MG63 (cell line): ENCODE measurements around the gene GNAI2. TPM values are rescaled to one million over a fixed set of nuclear protein-coding genes. Genes with fewer than 3 reads are reported as not detected.

ENCODE experiments used
- DNase-seq: peaks from one replicate; pipeline ENCODE4 v3.0.0-alpha.2; 2020
- H3K27me3 ChIP-seq: fragments of 250-450 bp; sonication (Bioruptor Pico); 2 replicates; pipeline ENCODE4 v1.5.1; 2020; ENCODE audit warnings: mild to moderate bottlenecking, moderate library complexity
- H3K36me3 ChIP-seq: fragments of 250-450 bp; sonication (Bioruptor Pico); 2 replicates; pipeline ENCODE4 v1.5.1; 2020; ENCODE audit warnings: mild to moderate bottlenecking, moderate library complexity
- H3K4me3 ChIP-seq: fragments of 250-450 bp; sonication (Bioruptor Pico); 2 replicates; pipeline ENCODE4 v1.5.1; 2020; ENCODE audit warnings: mild to moderate bottlenecking, moderate library complexity
- H3K9me3 ChIP-seq: fragments of 250-450 bp; sonication (Bioruptor Pico); 2 replicates; pipeline ENCODE4 v1.5.1; 2020; ENCODE audit warnings: mild to moderate bottlenecking, moderate library complexity
- total RNA-seq: library from RNA; depleted of rRNA; stranded (reverse); fragments of >200 nt; shearing (Covaris generic); gene quantifications from 2 replicates; pipeline ENCODE4 v1.2.3, GENCODE V29; 2014; ENCODE audit warnings: low replicate concordance

GNAI2 gene
- total RNA-seq, 1 experiment from 2014 or later, result 114 TPM

DNA sequence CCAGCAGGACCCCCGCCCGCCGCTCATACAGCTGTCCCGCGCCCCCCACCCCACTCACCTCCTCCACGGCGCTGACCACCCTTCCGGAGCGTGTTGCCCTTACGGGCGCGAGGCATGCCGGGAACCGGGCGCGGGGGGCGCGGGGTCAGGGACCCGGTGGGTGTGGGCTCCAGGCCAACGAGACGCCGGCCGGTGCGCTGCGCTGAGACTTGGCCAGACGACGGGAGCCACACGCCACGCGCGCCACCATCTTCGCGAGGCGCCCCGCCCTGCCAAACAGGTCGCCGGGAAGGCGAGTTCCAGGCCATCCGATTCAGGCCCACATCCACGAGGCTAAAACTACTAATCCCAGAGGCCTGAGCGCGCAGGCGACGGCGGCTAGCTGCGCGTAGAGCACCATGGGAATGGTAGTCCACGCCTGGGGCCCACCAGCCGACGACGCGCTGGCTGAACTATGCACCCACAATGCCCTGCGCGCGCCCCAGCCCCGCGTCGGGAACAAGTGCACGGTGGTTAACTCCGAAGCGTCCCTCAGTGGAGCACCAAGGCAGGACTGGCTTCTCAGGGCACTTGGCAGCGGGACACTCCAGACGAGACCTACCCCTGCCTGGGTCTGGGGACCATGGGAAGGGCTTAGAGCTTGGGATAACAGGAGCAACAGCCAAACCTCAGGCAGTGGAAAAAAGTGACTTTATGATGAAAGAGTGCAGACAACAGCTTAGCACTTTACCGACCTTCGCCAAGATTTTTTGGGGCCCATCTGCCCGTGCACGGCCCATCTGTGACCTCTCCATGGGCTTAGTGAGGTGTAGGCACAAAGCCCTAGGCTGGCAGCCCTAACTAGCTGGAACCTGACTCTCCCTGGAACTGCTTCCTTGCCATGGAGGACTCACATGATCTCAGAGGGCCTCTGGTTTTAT lies 56.4 kb downstream of the GNAI2 start, which contains the start of gene IFRD2:
TSS of gene IFRD2 (minus strand) at position 271 of the 920 bp plus-strand sequence. CDS start at position 116, 155 bp downstream.
- peak; percentile 96 for DNase-seq
- no peaks in the 10 kb centered on the region for H3K27me3 ChIP-seq
- peak within 1 kb of the TSS; percentile 87 for H3K4me3 ChIP-seq
- no peaks in the 10 kb centered on the region for H3K9me3 ChIP-seq
- peaks cover 14% of the 10 kb centered on the region for H3K36me3 ChIP-seq

DNA sequence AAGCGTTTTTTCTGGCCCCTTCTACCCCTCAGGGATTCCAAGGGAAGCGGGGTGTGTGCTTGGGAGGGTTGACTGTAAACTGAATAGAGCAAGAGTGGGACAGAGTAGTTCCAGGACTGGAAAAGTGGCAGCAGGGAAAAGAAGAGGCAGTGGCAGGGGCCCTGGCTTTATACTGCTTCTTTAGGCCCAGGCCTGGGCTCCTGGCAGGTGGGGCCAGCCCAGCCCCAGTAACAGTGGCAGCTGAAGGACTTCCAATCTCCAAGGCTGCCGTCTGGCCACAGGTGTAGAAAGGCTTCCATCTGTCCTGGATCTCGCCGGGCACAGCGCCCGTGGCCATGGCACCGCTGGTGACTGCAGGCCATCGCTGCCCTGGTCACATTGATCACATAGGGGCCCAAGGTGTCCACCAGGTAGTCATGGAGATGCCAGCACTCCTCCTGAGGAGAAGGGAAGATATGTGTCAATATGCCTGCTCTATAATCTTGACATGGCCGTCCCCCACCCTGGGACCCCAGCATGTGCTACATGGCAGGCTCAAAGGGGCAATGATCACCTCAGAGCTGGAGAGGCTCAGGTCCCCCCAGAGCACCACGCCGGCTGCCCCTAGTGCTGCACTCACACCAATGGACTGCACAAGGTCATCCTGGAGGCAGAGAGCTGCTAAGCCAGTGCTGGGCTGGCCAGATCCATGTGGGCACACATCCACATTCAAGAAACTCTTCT lies 57.2 kb downstream of the GNAI2 start:
- Histone ChIP-seq H3K4me3 (peak overlapping the region; percentile 87), H3K36me3 (peaks cover 14% of the 10 kb centered on the region), H3K9me3 (no peaks in the 10 kb centered on the region), H3K27me3 (no peaks in the 10 kb centered on the region)
- DNase-seq, result no peak

DNA sequence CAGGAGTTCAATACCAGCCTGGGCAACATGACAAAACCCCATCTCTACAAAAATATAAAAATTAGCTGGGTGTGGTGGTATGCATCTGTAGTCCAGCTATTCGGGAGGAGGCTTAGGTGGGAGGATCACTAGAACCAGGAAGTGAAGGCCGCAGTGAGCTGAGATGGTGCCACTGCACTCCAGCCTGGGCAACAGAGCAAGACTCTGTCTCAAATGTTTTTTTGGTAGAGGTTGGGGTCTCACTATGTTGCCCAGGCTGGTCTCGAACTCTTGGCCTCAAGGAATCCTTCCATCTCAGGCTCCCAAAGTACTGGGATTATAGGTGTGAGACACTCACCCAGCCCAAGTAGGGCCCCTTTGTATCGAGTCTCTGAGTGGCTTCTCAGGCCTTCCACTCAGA lies 58.1 kb downstream of the GNAI2 start:
- no peak for DNase-seq
- Histone ChIP-seq H3K27me3 (no peaks in the 10 kb centered on the region), H3K36me3 (peaks cover 10% of the 10 kb centered on the region), H3K9me3 (no peaks in the 10 kb centered on the region), H3K4me3 (no peak overlapping the region)

DNA sequence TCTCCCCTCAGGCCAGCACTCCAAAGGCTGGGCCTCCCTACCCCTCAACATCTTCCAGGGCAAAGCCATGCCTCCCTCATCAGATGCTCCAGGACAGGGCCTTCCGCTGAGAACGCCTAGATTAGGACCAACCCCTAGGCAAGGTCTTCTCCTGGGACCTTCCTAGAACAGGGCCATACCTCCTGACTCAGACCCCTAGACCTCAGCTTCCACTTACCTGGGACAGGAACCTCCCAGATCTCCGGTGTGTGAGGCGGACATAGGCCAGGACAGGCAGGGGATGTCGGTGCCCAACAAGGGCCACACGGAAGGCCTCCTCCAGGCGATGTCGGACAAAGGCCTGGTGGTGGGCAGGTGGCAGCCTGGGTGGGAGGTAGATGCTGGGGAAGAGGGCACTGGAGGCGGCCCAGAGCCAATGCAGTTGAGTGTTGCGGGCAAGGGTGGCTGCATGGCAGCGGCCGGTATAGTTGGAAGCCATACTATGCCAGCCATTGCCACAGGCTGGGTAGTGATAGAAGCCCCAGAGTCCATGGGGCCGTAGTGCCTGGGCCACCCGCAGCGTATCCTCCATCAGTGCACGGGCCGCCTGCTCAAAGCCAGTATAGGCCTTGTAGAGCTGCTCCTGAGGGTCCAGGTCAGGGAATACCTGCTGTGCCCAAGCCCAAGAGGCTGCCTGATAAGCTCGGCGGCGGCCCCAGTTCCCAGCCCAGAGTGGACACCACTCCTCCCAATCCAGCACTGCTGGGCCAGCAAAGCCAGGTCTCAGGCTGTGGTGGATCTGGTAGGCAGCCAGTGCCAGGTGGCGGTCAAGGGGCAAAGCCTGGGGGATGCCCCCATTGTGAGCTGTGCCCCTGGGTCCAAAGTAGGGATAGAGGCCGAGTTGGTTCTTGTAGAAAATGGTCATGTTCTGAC lies 58.7 kb downstream of the GNAI2 start:
- no peaks in the 10 kb centered on the region for H3K9me3 ChIP-seq
- H3K4me3 ChIP-seq, result no peak overlapping the region
- DNase-seq, result no peak
- no peaks in the 10 kb centered on the region for H3K27me3 ChIP-seq
- peaks cover 8% of the 10 kb centered on the region for H3K36me3 ChIP-seq

DNA sequence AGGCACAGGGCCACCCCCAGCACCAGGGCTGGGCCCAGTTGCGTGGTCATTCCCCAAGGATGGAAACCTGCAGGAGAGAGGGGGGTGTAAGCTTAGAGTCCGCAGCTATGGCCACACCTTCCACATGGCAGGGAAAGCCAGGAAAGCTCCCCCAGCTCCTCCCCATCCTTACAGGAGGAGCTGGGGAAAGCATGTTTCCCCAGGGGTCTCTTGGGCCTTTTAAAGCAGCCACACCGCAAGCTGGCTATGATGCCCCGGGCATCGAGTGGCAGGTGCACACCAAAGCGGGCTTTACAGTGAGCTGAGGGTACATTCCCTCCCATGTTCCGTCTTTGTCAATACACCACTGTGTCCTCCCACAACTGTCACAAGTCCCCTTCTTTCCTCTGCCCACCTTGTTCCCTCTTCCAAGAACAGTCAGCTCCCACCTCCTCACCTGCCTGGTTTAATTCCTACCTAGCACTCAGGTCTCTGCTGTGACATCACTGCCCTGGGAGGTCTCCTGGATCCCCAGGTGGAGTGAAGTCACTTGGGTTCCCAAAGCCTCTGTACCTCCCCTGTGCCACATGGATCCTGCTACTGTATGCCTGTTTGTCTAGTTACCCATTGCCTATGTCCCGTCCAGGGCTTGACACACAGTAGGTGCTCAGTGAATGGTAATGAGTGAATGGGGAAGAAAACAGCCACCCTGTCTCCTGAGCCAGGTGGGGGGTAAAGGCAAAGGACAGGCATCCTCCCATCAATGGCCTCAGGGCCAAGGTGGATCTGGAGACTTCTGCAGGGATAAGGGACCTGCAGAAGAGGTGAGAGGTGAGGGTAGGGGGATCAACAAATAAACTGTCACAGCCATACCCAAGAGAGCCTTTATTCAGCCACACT lies 59.8 kb downstream of the GNAI2 start:
- Histone ChIP-seq H3K36me3 (no peaks in the 10 kb centered on the region), H3K9me3 (no peaks in the 10 kb centered on the region), H3K4me3 (no peak overlapping the region), H3K27me3 (no peaks in the 10 kb centered on the region)
- DNase-seq, result no peak

DNA sequence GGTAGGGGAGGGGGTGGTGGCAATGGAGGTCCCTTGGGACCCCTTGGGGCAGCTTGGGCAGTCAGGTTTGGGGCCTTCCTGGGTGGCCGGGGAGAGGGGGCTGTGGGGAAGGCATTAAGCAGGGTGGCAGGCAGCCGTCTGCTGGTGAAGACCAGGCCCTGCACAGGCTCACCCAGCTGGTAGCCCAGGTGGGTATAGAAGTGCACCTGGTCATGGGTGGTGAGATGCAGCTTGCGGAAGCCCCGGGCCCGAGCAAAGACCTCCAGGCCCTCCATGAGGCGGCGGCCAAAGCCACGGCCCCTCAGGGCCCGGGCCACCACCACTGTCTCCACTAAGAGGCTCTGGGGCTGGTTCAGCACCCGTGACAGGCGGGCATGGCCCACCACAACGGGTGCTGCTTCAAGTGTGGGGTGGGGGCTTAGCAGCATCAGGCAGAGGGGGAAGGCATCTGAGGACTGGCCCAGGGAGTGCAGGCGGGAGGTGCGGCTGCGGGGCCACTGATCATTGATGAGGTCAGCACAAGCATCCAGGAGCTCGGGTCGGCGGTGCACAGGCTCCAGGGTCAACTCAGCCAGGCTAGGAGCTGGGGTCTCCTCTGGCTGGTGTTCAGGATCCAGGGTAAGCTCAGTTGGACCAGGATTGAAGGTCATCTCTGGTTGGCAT lies 60.8 kb downstream of the GNAI2 start:
- Histone ChIP-seq H3K27me3 (no peaks in the 10 kb centered on the region), H3K4me3 (no peak overlapping the region), H3K9me3 (no peaks in the 10 kb centered on the region), H3K36me3 (no peaks in the 10 kb centered on the region)
- DNase-seq, result no peak

DNA sequence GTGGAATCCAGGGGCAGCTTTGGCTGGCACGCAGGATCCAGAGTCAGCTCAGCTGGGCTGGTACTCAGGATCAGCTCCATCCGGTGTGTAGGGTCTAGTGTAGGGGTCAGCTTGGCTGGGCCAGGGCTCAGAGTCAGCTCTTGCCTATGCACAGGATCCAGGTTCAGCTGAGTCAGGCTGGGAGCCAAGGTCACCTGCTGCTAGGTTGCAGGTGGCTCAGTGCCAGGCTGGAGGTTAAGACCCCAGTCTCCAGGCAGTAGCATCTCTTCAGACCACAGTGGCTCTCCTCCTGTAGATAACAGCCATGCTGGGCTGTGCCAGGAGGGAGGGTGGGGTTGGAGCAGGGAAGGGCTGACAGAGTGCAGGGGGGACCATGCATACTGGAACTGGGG lies 61.4 kb downstream of the GNAI2 start:
- Histone ChIP-seq H3K27me3 (no peaks in the 10 kb centered on the region), H3K36me3 (no peaks in the 10 kb centered on the region), H3K9me3 (no peaks in the 10 kb centered on the region), H3K4me3 (no peak overlapping the region)
- DNase-seq, result no peak

DNA sequence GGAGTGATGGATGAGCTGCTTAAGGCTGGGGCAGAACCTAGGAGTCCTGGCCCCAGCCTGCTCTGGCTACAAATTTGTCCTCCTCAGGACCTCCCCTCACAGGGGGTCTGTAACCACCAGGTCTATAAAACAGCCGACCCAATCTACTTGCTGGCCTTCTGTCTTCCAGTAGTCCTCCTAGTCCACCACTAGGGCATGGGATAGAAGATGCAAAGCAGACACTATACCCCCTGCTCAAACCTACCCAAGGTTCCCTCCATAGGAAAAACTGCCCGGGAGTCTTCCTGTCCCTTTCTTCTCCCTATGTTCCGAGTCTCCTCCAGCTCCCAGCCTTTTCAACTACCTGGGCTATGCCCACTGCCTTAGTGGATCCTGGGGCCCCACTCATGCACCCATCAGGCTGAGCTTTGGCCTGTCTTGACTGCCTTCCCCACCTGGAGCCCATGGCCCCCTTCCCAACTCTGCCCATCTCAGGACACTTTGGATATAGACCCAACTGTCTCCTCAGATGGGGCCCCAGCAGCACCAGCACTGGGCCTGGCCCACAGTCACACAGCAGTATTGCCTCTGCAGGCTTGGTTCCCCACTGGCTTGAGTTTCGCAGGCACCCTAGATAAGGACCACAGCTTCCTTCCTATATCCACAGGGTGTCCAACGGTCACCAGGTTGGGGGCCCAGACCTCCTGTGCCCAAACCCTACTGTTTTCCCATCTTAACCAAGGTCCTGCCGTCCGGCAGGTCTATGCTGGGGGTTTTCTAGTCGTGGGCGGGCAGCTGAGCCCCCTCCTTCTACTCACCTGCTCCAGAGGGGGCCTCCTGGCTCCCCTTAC lies 62.1 kb downstream of the GNAI2 start:
- no peak for DNase-seq
- Histone ChIP-seq H3K27me3 (no peaks in the 10 kb centered on the region), H3K36me3 (no peaks in the 10 kb centered on the region), H3K9me3 (no peaks in the 10 kb centered on the region), H3K4me3 (peak overlapping the region; percentile 65)

DNA sequence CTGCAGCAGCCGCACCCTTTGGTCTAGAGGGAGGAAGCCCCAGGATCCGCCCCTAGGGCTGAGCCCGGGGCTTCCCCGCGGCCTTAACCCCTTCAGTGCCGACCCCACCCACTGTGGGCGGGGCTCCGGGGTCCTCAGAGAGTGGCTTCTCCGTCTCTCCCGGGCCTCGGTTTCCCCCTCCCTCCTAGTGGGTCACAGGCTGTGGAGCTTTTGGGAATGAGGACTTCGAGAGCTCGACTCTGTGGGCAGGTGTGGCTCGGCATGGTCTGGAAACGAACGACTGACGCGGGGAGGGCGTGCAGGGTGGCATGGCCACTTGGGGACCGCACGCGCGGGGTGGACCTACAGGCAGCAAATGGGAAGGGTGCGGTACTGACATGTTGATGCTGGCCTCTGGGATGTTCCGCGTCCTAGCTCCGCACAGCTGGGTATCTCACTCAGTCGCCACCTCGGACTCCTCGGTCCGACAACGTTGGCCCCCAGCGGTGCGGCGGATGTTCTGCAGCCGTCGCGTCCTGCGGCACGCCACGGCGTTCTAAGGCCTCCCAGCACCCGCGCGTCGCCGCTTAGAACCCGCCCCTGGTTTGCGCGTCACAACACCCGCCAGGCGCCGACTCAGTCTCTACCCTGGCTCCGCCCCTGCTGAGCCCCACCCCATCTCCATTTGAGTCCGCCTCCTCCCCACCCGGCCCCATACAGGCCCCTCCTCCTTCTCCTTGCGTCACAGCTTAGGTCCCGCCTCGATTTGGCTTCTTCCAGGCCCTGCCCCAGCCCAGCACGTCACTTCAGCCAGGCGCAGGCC lies 63.0 kb downstream of the GNAI2 start, which contains the start of the genes HYAL3 and NAA80:
TSS of gene HYAL3 (minus strand) at position 570 of the 802 bp plus-strand sequence. CDS start 3,803 bp downstream, outside the sequence.
TSS of gene NAA80 (minus strand) at position 570 of the 802 bp plus-strand sequence. CDS start 1,942 bp downstream, outside the sequence.
- H3K36me3 ChIP-seq, result no peaks in the 10 kb centered on the region
- peak within 1 kb of the TSS; percentile 65 for H3K4me3 ChIP-seq
- H3K9me3 ChIP-seq, result no peaks in the 10 kb centered on the region
- H3K27me3 ChIP-seq, result no peaks in the 10 kb centered on the region
- DNase-seq, result peak; percentile 96

DNA sequence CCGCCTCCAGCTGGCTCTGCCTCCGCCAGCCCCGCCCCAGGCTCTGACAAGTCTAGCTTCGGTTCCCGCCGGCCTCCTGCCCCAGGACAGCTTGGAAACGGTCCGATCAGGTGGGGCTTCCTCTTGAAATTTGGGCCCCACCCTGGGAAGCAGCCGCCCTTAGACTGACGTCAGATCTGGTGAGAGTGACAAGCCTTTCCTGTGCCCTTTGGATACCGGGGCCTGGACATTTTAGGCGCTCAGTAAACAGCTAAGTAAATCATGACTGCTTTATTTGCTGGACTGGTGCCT lies 63.6 kb downstream of the GNAI2 start:
- Histone ChIP-seq H3K36me3 (no peaks in the 10 kb centered on the region), H3K27me3 (no peaks in the 10 kb centered on the region), H3K4me3 (peak overlapping the region; percentile 65), H3K9me3 (no peaks in the 10 kb centered on the region)
- no peak for DNase-seq

DNA sequence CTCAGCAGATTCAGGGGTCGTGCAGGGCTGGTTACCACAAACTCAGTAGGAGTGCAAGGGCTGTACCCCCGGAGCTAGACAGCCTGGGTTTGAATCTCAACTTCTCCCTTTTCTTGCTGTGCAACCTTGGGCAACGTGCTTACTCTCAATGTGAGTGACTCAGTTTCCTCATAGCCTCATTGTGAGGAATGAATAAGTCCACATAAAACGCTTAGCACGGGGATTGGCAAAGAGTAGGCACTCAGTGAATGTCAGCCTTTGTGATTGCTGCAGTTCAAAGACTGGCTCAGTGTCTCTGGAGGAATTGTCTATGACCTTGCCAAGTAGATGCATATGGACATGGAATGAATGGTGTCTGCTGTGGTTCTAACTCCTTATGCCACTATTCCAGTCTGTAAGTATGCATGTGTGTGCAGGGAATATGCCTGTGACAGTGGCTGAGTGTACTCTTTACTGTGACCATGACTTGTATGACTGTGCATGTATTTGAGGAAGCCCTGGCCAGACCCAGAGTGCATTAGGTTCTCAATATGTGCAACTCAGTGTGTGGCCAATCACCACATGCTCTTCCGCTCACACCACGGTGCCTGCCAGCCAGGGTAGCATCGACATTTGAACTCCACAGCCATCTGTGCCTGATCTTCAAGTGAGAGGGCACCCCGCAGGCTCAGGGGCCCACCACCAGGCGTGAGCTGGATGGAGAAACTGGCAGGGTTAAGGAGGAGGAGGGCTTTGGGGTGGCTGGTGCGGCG lies 64.1 kb downstream of the GNAI2 start:
- Histone ChIP-seq H3K4me3 (peak overlapping the region; percentile 65), H3K27me3 (no peaks in the 10 kb centered on the region), H3K36me3 (no peaks in the 10 kb centered on the region), H3K9me3 (no peaks in the 10 kb centered on the region)
- no peak for DNase-seq

DNA sequence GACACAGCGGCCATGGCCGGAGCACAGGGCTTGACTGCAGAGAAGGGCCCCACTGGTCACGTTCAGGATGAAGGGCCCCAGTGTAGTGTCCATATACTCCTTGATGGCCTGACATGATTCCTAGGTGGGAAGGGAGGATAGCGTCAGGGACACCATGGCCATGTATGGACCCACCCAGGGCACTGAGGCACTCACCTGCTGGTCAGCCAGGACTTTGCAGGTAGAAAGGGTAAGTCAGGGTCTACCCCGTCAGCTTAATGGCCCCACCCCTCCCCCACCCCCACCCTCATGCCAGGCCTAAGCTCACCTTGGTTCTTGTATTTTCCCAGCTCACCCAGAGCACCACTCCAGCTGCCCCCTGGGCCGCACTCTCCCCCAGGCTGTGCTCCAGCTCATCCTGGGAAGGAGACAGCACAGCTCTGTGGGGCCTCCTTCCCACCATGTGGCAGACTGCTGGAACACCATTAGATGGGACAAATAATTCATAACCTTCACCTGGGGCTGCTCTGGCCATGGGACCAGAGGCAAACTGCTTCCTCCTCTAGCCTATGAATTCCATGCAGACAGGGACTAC lies 64.8 kb downstream of the GNAI2 start:
- no peak for DNase-seq
- Histone ChIP-seq H3K4me3 (no peak overlapping the region), H3K9me3 (no peaks in the 10 kb centered on the region), H3K36me3 (no peaks in the 10 kb centered on the region), H3K27me3 (no peaks in the 10 kb centered on the region)
